ENCODE results near the gene CCDC198. TPM values are rescaled to one million over a fixed set of nuclear protein-coding genes. Genes with fewer than 3 reads are reported as not detected.

Gene CCDC198
- total and polyA plus RNA-seq, 2 experiments from 2014 or later = not detected

DNA sequence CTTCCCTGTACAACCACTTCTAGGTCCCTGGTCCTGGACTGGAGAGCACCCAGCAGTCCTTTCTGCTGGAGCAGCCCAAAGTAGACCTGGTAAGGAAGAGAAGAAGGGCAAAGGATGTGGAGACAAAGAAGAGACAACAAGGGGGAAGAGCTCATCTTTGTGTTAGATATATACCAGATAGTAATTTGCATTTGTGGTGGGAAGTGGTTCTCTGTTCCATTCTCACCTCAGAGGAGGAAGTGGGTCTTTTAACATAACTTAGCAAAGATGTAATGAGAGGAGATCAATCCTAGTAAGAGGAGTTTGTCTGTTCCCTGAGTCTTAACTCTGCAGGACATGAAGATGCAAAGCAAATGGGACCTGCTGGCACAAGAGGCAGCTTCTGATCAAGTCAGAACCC is 8.0 kb downstream of the CCDC198 start (continued):
- TF ChIP-seq, protein P1, sequence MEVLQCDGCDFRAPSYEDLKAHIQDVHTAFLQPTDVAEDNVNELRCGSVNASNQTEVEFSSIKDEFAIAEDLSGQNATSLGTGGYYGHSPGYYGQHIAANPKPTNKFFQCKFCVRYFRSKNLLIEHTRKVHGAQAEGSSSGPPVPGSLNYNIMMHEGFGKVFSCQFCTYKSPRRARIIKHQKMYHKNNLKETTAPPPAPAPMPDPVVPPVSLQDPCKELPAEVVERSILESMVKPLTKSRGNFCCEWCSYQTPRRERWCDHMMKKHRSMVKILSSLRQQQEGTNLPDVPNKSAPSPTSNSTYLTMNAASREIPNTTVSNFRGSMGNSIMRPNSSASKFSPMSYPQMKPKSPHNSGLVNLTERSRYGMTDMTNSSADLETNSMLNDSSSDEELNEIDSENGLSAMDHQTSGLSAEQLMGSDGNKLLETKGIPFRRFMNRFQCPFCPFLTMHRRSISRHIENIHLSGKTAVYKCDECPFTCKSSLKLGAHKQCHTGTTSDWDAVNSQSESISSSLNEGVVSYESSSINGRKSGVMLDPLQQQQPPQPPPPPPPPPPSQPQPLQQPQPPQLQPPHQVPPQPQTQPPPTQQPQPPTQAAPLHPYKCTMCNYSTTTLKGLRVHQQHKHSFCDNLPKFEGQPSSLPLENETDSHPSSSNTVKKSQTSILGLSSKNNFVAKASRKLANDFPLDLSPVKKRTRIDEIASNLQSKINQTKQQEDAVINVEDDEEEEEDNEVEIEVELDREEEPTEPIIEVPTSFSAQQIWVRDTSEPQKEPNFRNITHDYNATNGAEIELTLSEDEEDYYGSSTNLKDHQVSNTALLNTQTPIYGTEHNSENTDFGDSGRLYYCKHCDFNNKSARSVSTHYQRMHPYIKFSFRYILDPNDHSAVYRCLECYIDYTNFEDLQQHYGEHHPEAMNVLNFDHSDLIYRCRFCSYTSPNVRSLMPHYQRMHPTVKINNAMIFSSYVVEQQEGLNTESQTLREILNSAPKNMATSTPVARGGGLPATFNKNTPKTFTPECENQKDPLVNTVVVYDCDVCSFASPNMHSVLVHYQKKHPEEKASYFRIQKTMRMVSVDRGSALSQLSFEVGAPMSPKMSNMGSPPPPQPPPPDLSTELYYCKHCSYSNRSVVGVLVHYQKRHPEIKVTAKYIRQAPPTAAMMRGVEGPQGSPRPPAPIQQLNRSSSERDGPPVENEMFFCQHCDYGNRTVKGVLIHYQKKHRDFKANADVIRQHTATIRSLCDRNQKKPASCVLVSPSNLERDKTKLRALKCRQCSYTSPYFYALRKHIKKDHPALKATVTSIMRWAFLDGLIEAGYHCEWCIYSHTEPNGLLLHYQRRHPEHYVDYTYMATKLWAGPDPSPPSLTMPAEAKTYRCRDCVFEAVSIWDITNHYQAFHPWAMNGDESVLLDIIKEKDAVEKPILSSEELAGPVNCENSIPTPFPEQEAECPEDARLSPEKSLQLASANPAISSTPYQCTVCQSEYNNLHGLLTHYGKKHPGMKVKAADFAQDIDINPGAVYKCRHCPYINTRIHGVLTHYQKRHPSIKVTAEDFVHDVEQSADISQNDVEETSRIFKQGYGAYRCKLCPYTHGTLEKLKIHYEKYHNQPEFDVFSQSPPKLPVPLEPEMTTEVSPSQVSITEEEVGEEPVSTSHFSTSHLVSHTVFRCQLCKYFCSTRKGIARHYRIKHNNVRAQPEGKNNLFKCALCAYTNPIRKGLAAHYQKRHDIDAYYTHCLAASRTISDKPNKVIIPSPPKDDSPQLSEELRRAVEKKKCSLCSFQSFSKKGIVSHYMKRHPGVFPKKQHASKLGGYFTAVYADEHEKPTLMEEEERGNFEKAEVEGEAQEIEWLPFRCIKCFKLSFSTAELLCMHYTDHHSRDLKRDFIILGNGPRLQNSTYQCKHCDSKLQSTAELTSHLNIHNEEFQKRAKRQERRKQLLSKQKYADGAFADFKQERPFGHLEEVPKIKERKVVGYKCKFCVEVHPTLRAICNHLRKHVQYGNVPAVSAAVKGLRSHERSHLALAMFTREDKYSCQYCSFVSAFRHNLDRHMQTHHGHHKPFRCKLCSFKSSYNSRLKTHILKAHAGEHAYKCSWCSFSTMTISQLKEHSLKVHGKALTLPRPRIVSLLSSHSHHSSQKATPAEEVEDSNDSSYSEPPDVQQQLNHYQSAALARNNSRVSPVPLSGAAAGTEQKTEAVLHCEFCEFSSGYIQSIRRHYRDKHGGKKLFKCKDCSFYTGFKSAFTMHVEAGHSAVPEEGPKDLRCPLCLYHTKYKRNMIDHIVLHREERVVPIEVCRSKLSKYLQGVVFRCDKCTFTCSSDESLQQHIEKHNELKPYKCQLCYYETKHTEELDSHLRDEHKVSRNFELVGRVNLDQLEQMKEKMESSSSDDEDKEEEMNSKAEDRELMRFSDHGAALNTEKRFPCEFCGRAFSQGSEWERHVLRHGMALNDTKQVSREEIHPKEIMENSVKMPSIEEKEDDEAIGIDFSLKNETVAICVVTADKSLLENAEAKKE (CRISPR knock-in tag; IDR thresholded peaks at IDR 0.05) = no peak
- no peak for TF ChIP-seq ZNF331 (CRISPR knock-in tag; IDR thresholded peaks at IDR 0.05; ENCODE audit: low read depth)
- TF ChIP-seq ZNF114 (CRISPR knock-in tag; IDR thresholded peaks at IDR 0.05) = no peak

DNA sequence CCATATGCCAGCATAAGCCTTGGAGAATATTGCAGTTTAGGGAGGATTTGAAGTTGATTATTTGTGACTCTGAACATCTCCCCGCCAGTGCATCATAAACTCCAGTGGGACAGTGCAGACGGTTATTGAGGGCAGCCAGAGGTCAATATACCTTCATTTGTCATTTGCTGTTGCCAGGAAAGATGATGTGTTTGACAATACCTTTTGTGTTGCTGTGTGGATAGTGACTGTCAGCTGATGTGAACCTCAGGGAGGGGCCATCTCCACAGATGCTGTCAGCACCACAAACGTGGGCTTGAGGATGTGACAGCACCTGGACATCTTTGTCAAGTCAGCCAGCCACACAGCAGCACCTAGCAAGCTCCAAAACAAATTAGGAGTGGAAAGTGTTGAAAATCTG is 11.5 kb downstream of the CCDC198 start:
- no peaks in the 10 kb centered on the region for H3K79me2 ChIP-seq (replicated peaks; ENCODE audit: insufficient read depth)
- no peaks in the 10 kb centered on the region for H3K4me1 Mint-ChIP-seq
- H2AFZ ChIP-seq = no peak overlapping the region
- no peak overlapping the region for H3K27ac Mint-ChIP-seq
- H3K27ac ChIP-seq (ENCODE audit: low read depth) = no peak overlapping the region
- no peaks in the 10 kb centered on the region for H3K9me3 Mint-ChIP-seq
- no peaks in the 10 kb centered on the region for H3K4me1 ChIP-seq (ENCODE audit: insufficient read depth)
- H3K4me2 ChIP-seq = no peak overlapping the region
- no peaks in the 10 kb centered on the region for H3F3A ChIP-seq (replicated peaks; ENCODE audit: low read depth)
- H3K36me3 Mint-ChIP-seq (ENCODE audit: low read depth) = no peaks in the 10 kb centered on the region
- no peak for ATAC-seq
- no peaks in the 10 kb centered on the region for H4K20me1 ChIP-seq (replicated peaks; ENCODE audit: insufficient read depth)
- TF ChIP-seq, protein P2, sequence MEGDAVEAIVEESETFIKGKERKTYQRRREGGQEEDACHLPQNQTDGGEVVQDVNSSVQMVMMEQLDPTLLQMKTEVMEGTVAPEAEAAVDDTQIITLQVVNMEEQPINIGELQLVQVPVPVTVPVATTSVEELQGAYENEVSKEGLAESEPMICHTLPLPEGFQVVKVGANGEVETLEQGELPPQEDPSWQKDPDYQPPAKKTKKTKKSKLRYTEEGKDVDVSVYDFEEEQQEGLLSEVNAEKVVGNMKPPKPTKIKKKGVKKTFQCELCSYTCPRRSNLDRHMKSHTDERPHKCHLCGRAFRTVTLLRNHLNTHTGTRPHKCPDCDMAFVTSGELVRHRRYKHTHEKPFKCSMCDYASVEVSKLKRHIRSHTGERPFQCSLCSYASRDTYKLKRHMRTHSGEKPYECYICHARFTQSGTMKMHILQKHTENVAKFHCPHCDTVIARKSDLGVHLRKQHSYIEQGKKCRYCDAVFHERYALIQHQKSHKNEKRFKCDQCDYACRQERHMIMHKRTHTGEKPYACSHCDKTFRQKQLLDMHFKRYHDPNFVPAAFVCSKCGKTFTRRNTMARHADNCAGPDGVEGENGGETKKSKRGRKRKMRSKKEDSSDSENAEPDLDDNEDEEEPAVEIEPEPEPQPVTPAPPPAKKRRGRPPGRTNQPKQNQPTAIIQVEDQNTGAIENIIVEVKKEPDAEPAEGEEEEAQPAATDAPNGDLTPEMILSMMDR (conservative IDR thresholded peaks at IDR 0.05; ENCODE audit: low read depth in 2 of 2) = no peak
- TF ChIP-seq JUNB (IDR thresholded peaks at IDR 0.05; ENCODE audit: unreplicated experiment) (no peak), EZH2 (IDR thresholded peaks at IDR 0.05; ENCODE audit: low read depth, unreplicated experiment) (no peak), CREB1 (CRISPR knock-in tag; IDR thresholded peaks at IDR 0.05; ENCODE audit: low read depth) (no peak), STAT1 (IDR thresholded peaks at IDR 0.05; ENCODE audit: unreplicated experiment) (no peak), ZNF331 (CRISPR knock-in tag; IDR thresholded peaks at IDR 0.05; ENCODE audit: low read depth) (no peak), NANOG (IDR thresholded peaks at IDR 0.05; ENCODE audit: borderline replicate concordance) (no peak), POLR2AphosphoS5 (IDR thresholded peaks at IDR 0.05; ENCODE audit: low read depth) (no peak), ZNF114 (CRISPR knock-in tag; IDR thresholded peaks at IDR 0.05) (no peak)
- TF ChIP-seq, protein P3, sequence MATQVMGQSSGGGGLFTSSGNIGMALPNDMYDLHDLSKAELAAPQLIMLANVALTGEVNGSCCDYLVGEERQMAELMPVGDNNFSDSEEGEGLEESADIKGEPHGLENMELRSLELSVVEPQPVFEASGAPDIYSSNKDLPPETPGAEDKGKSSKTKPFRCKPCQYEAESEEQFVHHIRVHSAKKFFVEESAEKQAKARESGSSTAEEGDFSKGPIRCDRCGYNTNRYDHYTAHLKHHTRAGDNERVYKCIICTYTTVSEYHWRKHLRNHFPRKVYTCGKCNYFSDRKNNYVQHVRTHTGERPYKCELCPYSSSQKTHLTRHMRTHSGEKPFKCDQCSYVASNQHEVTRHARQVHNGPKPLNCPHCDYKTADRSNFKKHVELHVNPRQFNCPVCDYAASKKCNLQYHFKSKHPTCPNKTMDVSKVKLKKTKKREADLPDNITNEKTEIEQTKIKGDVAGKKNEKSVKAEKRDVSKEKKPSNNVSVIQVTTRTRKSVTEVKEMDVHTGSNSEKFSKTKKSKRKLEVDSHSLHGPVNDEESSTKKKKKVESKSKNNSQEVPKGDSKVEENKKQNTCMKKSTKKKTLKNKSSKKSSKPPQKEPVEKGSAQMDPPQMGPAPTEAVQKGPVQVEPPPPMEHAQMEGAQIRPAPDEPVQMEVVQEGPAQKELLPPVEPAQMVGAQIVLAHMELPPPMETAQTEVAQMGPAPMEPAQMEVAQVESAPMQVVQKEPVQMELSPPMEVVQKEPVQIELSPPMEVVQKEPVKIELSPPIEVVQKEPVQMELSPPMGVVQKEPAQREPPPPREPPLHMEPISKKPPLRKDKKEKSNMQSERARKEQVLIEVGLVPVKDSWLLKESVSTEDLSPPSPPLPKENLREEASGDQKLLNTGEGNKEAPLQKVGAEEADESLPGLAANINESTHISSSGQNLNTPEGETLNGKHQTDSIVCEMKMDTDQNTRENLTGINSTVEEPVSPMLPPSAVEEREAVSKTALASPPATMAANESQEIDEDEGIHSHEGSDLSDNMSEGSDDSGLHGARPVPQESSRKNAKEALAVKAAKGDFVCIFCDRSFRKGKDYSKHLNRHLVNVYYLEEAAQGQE (IDR thresholded peaks at IDR 0.05; ENCODE audit: unreplicated experiment) = no peak
- TF ChIP-seq, protein P4, sequence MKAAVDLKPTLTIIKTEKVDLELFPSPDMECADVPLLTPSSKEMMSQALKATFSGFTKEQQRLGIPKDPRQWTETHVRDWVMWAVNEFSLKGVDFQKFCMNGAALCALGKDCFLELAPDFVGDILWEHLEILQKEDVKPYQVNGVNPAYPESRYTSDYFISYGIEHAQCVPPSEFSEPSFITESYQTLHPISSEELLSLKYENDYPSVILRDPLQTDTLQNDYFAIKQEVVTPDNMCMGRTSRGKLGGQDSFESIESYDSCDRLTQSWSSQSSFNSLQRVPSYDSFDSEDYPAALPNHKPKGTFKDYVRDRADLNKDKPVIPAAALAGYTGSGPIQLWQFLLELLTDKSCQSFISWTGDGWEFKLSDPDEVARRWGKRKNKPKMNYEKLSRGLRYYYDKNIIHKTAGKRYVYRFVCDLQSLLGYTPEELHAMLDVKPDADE (IDR thresholded peaks at IDR 0.05) = no peak
- H3K9me2 ChIP-seq (ENCODE audit: insufficient read depth) = no peaks in the 10 kb centered on the region
- no peak for DNase-seq (ENCODE audit: low spot score)
- no peak overlapping the region for H3K4me3 ChIP-seq
- H3K27me3 ChIP-seq (ENCODE audit: insufficient read depth) = no peaks in the 10 kb centered on the region
- no peaks in the 10 kb centered on the region for H3K36me3 ChIP-seq (ENCODE audit: insufficient read depth)
- no peaks in the 10 kb centered on the region for H3K27me3 Mint-ChIP-seq (ENCODE audit: insufficient read depth, low read depth, poor library complexity)
- H3K4me3 Mint-ChIP-seq = no peak overlapping the region
